Measurements from ENCODE around the gene GSTCD.
"Not testable (repeated sequence)": the region's sequence is repeated elsewhere in the genome, so short reads cannot be mapped to it uniquely, and the experiment has no call there.

GSTCD gene, protein sequence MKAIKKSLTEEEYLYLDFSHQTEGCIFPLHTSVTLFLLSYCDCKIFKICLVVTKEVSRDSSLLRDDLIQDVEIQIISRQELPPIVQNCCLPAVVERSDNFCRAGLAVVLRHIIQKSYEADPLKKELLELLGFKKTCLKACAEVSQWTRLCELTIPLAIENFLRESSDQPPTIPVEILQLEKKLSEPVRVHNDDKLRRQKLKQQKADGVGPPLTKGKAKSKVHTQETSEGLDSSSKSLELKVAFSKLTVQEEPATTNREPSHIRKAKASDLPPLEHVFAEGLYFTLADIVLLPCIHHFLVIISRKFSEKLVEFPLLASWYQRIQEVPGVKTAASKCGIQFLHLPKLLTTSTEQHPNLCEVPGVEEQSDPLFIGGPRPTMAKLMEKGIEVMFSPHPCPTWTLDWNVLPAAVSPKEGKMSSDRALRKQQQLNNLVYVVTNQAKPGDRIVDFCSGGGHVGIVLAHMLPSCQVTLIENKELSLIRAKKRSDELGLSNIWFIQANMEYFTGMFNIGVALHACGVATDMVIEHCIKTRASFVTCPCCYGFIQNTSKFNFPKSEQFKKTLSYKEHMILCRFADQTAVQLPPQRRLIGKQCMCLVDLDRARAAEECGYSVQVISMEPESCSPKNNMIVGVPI

GRCh38 chr4:105708181-105709080 is at the start of gene GSTCD, which contains the start of gene INTS12:
Gene GSTCD (plus strand): TSS chr4:105708784. CDS start chr4:105717614, 8,830 bp downstream.
Gene INTS12 (minus strand): TSS chr4:105708689. CDS start chr4:105700005, 8,684 bp downstream.
- DNase-seq (ENCODE audit: low read depth) = peak; percentile 85

DNA sequence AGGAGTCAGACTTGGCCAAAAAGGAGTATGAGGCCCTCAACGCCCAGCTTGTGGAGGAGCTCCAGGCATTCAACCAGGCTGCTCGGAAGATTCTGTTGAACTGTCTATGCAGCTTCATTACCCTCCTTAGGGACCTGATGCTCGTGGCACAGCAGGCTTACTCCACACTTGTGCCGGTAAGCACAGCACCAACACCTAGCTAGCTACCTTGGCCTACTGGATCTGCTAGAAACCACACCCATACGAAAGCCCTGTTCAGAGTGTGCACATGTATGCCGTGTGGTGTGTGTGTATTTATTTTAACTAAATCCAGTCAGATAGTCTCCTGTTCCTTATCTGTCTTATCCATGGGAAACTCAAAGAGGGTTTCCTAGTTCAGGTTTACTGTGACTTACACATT is 49.4 kb upstream of the GSTCD start:
- no peak for DNase-seq (ENCODE audit: low read depth)

- no peak for DNase-seq (ENCODE audit: low read depth)
These were observed 47.6 kb upstream of the GSTCD start for GRCh38 chr4:105661028-105661427.

GRCh38 chr4:105662935-105663675 is 45.5 kb upstream of the GSTCD start:
- DNase-seq (ENCODE audit: low read depth) = no peak

DNA sequence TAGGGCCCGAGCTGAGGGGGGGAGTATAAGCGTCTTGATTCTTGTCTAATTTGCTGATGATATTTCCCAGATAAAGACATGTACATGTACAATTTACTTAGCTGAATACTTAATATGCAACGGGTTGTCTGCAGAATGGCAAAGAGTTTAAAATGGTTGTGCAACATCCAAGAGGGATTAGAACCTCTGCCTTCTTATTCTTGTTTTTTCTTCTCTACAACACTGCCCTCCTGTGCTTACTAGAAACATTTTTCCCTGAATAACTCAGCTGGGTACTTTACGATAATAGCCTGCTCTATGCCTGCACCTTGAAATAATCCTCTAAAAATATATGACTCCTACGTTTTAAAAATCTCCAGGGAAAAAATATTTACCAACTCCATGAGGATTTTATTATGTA is 41.9 kb upstream of the GSTCD start:
- DNase-seq (ENCODE audit: low read depth) = no peak

- no peak for DNase-seq (ENCODE audit: low read depth)
These were observed 37.9 kb upstream of the GSTCD start for GRCh38 chr4:105670684-105671083.

- no peak for DNase-seq (ENCODE audit: low read depth)
These were observed 37.3 kb upstream of the GSTCD start for GRCh38 chr4:105671301-105671700.

DNA sequence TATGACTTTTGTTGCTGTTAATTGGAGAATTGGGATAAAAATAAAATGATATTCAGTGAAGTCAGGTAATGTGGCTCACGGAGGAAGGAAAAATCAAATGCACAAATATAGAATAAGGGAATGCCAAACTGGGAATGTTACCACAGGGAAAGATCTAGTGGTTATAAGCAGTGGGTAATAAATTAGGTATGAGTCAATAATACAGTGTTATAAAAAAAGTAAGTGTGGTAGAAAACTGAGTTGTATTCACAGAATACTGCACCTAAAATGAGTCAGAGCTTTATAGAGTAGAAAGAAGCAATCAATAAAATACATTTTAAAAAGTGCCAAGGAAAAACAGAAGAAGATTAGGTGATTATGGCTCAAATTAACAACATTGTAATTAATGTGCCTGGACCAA is 34.6 kb upstream of the GSTCD start:
- no peak for DNase-seq (ENCODE audit: low read depth)

GRCh38 chr4:105677709-105678108 is 30.9 kb upstream of the GSTCD start:
- no peak for DNase-seq (ENCODE audit: low read depth)

GRCh38 chr4:105679186-105679585 is 29.4 kb upstream of the GSTCD start:
- DNase-seq (ENCODE audit: low read depth) = no peak

DNA sequence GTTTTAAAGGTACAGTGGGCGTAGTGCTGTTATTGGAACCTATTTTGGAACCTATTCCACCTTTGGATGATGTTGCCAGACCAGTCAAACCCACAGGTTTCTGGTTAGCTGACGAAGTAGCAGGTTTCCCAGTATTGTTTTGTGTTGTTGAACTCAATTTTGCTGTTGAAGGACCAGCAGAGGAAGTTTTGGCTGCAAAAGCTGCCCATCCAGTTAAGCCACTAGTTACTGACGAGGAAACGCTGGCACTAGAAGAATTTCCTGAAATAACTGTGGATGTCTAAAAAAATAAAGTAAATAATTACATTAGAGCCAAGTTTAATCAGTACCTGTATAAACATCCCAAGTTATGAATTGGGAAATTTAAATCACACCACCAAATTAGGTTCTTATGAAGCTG is 25.5 kb upstream of the GSTCD start:
- no peak for DNase-seq (ENCODE audit: low read depth)

GRCh38 chr4:105686571-105686970 is 22.0 kb upstream of the GSTCD start:
- no peak for DNase-seq (ENCODE audit: low read depth)

GRCh38 chr4:105694812-105695211 is 13.8 kb upstream of the GSTCD start:
- DNase-seq (ENCODE audit: low read depth) = not testable (repeated sequence)

- DNase-seq (ENCODE audit: low read depth) = not testable (repeated sequence)
These were observed 12.8 kb upstream of the GSTCD start for GRCh38 chr4:105695832-105696231.

- no peak for DNase-seq (ENCODE audit: low read depth)
These were observed 10.0 kb upstream of the GSTCD start for GRCh38 chr4:105698607-105699006.

DNA sequence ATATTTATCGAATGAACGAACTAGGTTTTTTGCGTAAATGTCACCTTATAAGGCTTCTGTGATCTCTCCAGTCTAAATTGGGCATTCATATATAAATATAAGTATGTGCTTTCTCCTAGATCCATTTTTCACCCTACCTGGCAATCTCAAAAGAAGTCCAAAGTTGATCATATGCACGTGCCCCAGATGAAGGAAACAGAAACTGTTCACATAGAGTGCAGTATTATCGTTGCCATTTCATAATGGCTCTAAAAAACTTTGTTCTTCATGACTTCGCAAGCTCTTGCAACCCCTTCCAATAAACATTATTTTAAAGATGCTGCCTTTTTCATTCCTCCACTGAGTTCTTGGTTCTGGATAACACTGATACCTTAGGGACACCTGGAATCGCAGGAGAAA is 803 bp upstream of the GSTCD start:
- no peak for DNase-seq (ENCODE audit: low read depth)

DNA sequence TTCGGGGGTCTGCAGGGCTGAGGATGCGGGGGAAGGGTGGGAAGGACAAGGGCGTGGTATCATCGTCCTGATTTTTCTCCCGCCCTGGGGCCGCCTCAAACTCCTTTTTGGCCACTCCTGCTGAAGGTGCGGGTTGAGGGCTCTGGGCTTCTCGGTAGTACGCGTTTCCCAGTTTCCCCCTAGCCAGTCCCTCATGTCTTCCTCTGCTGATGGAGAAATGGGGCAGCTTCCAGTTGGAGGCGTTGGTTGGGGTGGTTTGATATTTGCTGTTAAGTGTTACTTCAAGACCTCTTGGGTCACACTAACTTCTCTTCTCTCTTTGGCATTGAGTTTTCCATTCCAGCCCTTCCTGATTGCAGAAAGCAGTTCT is 482 bp downstream of the GSTCD start:
- DNase-seq (ENCODE audit: low read depth) = no peak

DNA sequence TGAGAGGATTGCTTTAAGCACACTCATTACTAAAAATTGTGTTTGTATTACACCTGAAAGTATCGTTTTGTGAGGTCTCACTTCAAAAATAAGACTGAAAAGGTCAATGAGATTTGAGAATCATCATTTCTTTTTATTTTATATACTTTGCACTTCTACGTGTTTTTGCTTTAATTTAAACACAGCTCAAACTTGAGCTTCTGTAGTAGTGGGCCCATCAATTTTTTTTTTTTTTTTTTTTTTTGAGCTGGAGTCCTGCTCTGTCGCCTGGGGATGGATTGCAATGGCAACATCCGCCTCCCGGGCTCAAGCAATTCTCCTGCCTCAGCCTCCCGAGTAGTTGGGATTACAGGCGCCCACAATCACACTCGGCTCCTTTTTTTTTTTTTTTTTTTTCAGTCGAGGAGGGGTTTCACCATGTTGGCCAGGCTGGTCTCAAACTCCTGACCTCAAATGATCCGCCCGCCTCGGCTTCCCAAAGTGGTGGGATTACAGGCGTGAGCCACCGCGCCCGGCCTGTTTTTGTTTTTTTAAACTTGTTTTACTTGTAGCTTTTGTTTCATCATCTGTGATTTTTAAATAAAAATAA is 1.5 kb downstream of the GSTCD start:
- DNase-seq (ENCODE audit: low read depth) = no peak

GRCh38 chr4:105710678-105711077 is 2.1 kb downstream of the GSTCD start:
- DNase-seq (ENCODE audit: low read depth) = no peak

- DNase-seq (ENCODE audit: low read depth) = no peak
These were observed 4.2 kb downstream of the GSTCD start for GRCh38 chr4:105712766-105713165.

- DNase-seq (ENCODE audit: low read depth) = no peak
These were observed 5.5 kb downstream of the GSTCD start for GRCh38 chr4:105714071-105714521.
